ENCODE data around the gene SORBS1. TPM values are rescaled to one million over a fixed set of nuclear protein-coding genes. Genes with fewer than 3 reads are reported as not detected.

Gene SORBS1
- total and polyA plus RNA-seq, 2 donors (not counting 3 experiments of a cell fraction or from before 2014, with no cell fraction given), result 2.0 to 7.9 TPM

- H3K9ac ChIP-seq (replicated peaks; ENCODE audit: extremely low read depth, insufficient read depth, low read length), result no peak overlapping the region
- no peak overlapping the region for H3K4me2 ChIP-seq (ENCODE audit: insufficient read depth, low read length)
- no peaks in the 10 kb centered on the region for H3K9me1 ChIP-seq (replicated peaks; ENCODE audit: control insufficient read depth, extremely low read depth, insufficient read depth, low read length)
- POLR2A ChIA-PET, result interaction anchor here (1.3 kb wide), 1 partner anchor 11 kb away, joined by 5 read pairs; no protein-coding TSS in a partner anchor
- no peaks in the 10 kb centered on the region for H3K9me3 ChIP-seq (replicated peaks; ENCODE audit: control insufficient read depth, insufficient read depth, low read length)
- DNase-seq (ENCODE audit: low read depth, low spot score) (no peak), FAIRE-seq (no peak)
- no peak for TF ChIP-seq EZH2 (IDR thresholded peaks at IDR 0.05; ENCODE audit: borderline replicate concordance, low read depth, low read length, severe bottlenecking)
- TF ChIP-seq FOS (IDR thresholded peaks at IDR 0.05; ENCODE audit: borderline replicate concordance, insufficient read depth, low read length), result no peak
- no peak for TF ChIP-seq POLR2AphosphoS5 (IDR thresholded peaks at IDR 0.05; ENCODE audit: insufficient read depth, low read depth, low read length)
- no peak for TF ChIP-seq POLR2A (IDR thresholded peaks at IDR 0.05; ENCODE audit: low read depth, low read length)
- no peak for TF ChIP-seq GATA2 (IDR thresholded peaks at IDR 0.05; ENCODE audit: insufficient read depth, insufficient read length, low read depth, low read length)
- no peak for TF ChIP-seq CTCF (IDR thresholded peaks at IDR 0.05; ENCODE audit: extremely low read depth in 1 of 2, insufficient read depth in 1 of 2, low read depth in 1 of 2, low read length in 2 of 2)
- no peak overlapping the region for H3K27ac ChIP-seq (ENCODE audit: insufficient read depth, low read depth, low read length)
- no peaks in the 10 kb centered on the region for H3K79me2 ChIP-seq (ENCODE audit: control insufficient read depth, insufficient read depth, low read length)
- no peaks in the 10 kb centered on the region for H3K4me1 ChIP-seq (ENCODE audit: control insufficient read depth, extremely low read depth, insufficient read depth, low read length)
- H3K36me3 ChIP-seq (ENCODE audit: control insufficient read depth in 2 of 2, extremely low read depth in 1 of 2, insufficient read depth in 2 of 2, low read length in 2 of 2), result no peaks in the 10 kb centered on the region
- no peak overlapping the region for H3K4me3 ChIP-seq (replicated peaks in 1 of 3; ENCODE audit: insufficient read depth in 1 of 3, low read depth in 1 of 3, low read length in 3 of 3)
- intact Hi-C loops (cut with micrococcal nuclease), result no loop called here
- no peaks in the 10 kb centered on the region for H4K20me1 ChIP-seq (replicated peaks; ENCODE audit: control insufficient read depth, extremely low read depth, insufficient read depth, low read length)
- no TSS peak for BruUV-seq (replicated peaks)
- CTCF ChIA-PET, result interaction anchor here (0.7 to 1.6 kb wide), 2 partner anchors 58 to 68 kb away, joined by 3 read pairs; no protein-coding TSS in a partner anchor
- H2AFZ ChIP-seq (ENCODE audit: low read depth, low read length), result no peak overlapping the region
- H3K27me3 ChIP-seq (ENCODE audit: control insufficient read depth in 2 of 2, insufficient read depth in 2 of 2, low read length in 2 of 2), result no peaks in the 10 kb centered on the region
- dilution Hi-C loops (cut with MboI; ENCODE audit: extremely low pct_ligation_motif_present, low sequenced_read_pairs), result no loop called here
Measured at GRCh38 chr10:95315509-95315908, 245.7 kb downstream of the SORBS1 start.

Data from endothelial cell of umbilical vein (primary cell).